Measurements from ENCODE around the gene ZPBP2.
"Not testable (repeated sequence)": the region's sequence is repeated elsewhere in the genome, so short reads cannot be mapped to it uniquely, and the experiment has no call there.

The ZPBP2 gene

GRCh38 chr17:39898088-39898487, 30.1 kb downstream of the ZPBP2 start:
- no peak for TF ChIP-seq ZFX (IDR thresholded peaks at IDR 0.05; ENCODE audit: borderline replicate concordance)
- TF ChIP-seq CTCF (IDR thresholded peaks at IDR 0.05), result no peak
- H3K27ac ChIP-seq, result no peak overlapping the region

GRCh38 chr17:39899215-39899614, 31.2 kb downstream of the ZPBP2 start:
- TF ChIP-seq CTCF (IDR thresholded peaks at IDR 0.05), result no peak
- TF ChIP-seq ZFX (IDR thresholded peaks at IDR 0.05; ENCODE audit: borderline replicate concordance), result no peak
- no peak overlapping the region for H3K27ac ChIP-seq

GRCh38 chr17:39902027-39902426, 34.0 kb downstream of the ZPBP2 start:
- not testable (repeated sequence) for H3K27ac ChIP-seq

- H3K27ac ChIP-seq, result no peak overlapping the region
- TF ChIP-seq CTCF (IDR thresholded peaks at IDR 0.05) (no peak), ZFX (IDR thresholded peaks at IDR 0.05; ENCODE audit: borderline replicate concordance) (no peak)
Measured at GRCh38 chr17:39903158-39903884, 35.3 kb downstream of the ZPBP2 start.

- no peak overlapping the region for H3K27ac ChIP-seq
- no peak for TF ChIP-seq CTCF (IDR thresholded peaks at IDR 0.05)
- no peak for TF ChIP-seq ZFX (IDR thresholded peaks at IDR 0.05; ENCODE audit: borderline replicate concordance)
Measured at GRCh38 chr17:39904990-39905288, 36.9 kb downstream of the ZPBP2 start.

GRCh38 chr17:39908789-39909352, 40.9 kb downstream of the ZPBP2 start:
- H3K27ac ChIP-seq, result no peak overlapping the region
- no peak for TF ChIP-seq CTCF (IDR thresholded peaks at IDR 0.05)
- TF ChIP-seq ZFX (IDR thresholded peaks at IDR 0.05; ENCODE audit: borderline replicate concordance), result no peak

GRCh38 chr17:39913989-39914388, 46.0 kb downstream of the ZPBP2 start:
- H3K27ac ChIP-seq, result no peak overlapping the region
- no peak for TF ChIP-seq ZFX (IDR thresholded peaks at IDR 0.05; ENCODE audit: borderline replicate concordance)
- no peak for TF ChIP-seq CTCF (IDR thresholded peaks at IDR 0.05)

GRCh38 chr17:39915559-39915958, 47.6 kb downstream of the ZPBP2 start:
- H3K27ac ChIP-seq, result no peak overlapping the region
- no peak for TF ChIP-seq ZFX (IDR thresholded peaks at IDR 0.05; ENCODE audit: borderline replicate concordance)
- no peak for TF ChIP-seq CTCF (IDR thresholded peaks at IDR 0.05)
